Measurements from ENCODE around the gene CTSK. TPM values are rescaled to one million over a fixed set of nuclear protein-coding genes. Genes with fewer than 3 reads are reported as not detected.
"Not testable (repeated sequence)": the region's sequence is repeated elsewhere in the genome, so short reads cannot be mapped to it uniquely, and the experiment has no call there.

The CTSK gene
- total RNA-seq, 1 donor from 2014 or later: 55.3 TPM

- peaks cover 23 to 36% (median 24%) of the 10 kb centered on the region in 3 donors for H3K36me3 ChIP-seq (ENCODE audit: control insufficient read depth in 3 of 3, insufficient read depth in 3 of 3, low read length in 3 of 3)
These were observed 786 bp upstream of the CTSK start for GRCh38 chr1:150808846-150809245.

GRCh38 chr1:150807249-150808023, 624 bp downstream of the CTSK start:
- Histone ChIP-seq H3K4me1 (ENCODE audit: control insufficient read depth in 3 of 3, insufficient read depth in 3 of 3, low read length in 3 of 3) (no peaks in the 10 kb centered on the region), H3K36me3 (ENCODE audit: control insufficient read depth in 3 of 3, insufficient read depth in 3 of 3, low read length in 3 of 3) (peaks cover 11 to 24% (median 13%) of the 10 kb centered on the region in 3 donors), H3K9me3 (ENCODE audit: control insufficient read depth in 3 of 3, low read length in 3 of 3) (no peaks in the 10 kb centered on the region), H3K27ac (ENCODE audit: low read depth, low read length) (no peak overlapping the region), H3K27me3 (ENCODE audit: control insufficient read depth in 3 of 3, insufficient read depth in 3 of 3, low read length in 3 of 3) (no peaks in the 10 kb centered on the region), H3K9ac (ENCODE audit: low read depth in 1 of 3, low read length in 3 of 3) (peak overlapping the region in 1 of 3 donors; percentile 10), H3K4me3 (ENCODE audit: low read length in 3 of 3) (peak overlapping the region; percentile 17 to 72 (median 38))

More at GRCh38 chr1:150808846-150809245, 786 bp upstream of the CTSK start:
- H3K4me3 ChIP-seq (ENCODE audit: low read length in 3 of 3): no peak overlapping the region
- no peaks in the 10 kb centered on the region for H3K4me1 ChIP-seq (ENCODE audit: control insufficient read depth in 3 of 3, insufficient read depth in 3 of 3, low read length in 3 of 3)
- no peak overlapping the region for H3K9ac ChIP-seq (ENCODE audit: low read depth in 1 of 3, low read length in 3 of 3)
- H3K27ac ChIP-seq (ENCODE audit: low read depth, low read length): peak overlapping the region; percentile 25
- H3K9me3 ChIP-seq (ENCODE audit: control insufficient read depth in 3 of 3, low read length in 3 of 3): no peaks in the 10 kb centered on the region
- no peaks in the 10 kb centered on the region for H3K27me3 ChIP-seq (ENCODE audit: control insufficient read depth in 3 of 3, insufficient read depth in 3 of 3, low read length in 3 of 3)

GRCh38 chr1:150805899-150806298, 2.2 kb downstream of the CTSK start:
- Histone ChIP-seq H3K27ac (ENCODE audit: low read depth, low read length) (no peak overlapping the region), H3K36me3 (ENCODE audit: control insufficient read depth in 3 of 3, insufficient read depth in 3 of 3, low read length in 3 of 3) (peaks cover 0 to 9% (median 0%) of the 10 kb centered on the region in 3 donors), H3K4me3 (ENCODE audit: low read length in 3 of 3) (no peak overlapping the region), H3K9me3 (ENCODE audit: control insufficient read depth in 3 of 3, low read length in 3 of 3) (no peaks in the 10 kb centered on the region), H3K27me3 (ENCODE audit: control insufficient read depth in 3 of 3, insufficient read depth in 3 of 3, low read length in 3 of 3) (no peaks in the 10 kb centered on the region), H3K4me1 (ENCODE audit: control insufficient read depth in 3 of 3, insufficient read depth in 3 of 3, low read length in 3 of 3) (no peaks in the 10 kb centered on the region), H3K9ac (ENCODE audit: low read depth in 1 of 3, low read length in 3 of 3) (no peak overlapping the region)

- no peaks in the 10 kb centered on the region for H3K27me3 ChIP-seq (ENCODE audit: control insufficient read depth in 3 of 3, insufficient read depth in 3 of 3, low read length in 3 of 3)
- no peak overlapping the region for H3K9ac ChIP-seq (ENCODE audit: low read depth in 1 of 3, low read length in 3 of 3)
- no peak overlapping the region for H3K4me3 ChIP-seq (ENCODE audit: low read length in 3 of 3)
- no peaks in the 10 kb centered on the region for H3K4me1 ChIP-seq (ENCODE audit: control insufficient read depth in 3 of 3, insufficient read depth in 3 of 3, low read length in 3 of 3)
- H3K36me3 ChIP-seq (ENCODE audit: control insufficient read depth in 3 of 3, insufficient read depth in 3 of 3, low read length in 3 of 3): peaks cover 0 to 3% (median under 1%) of the 10 kb centered on the region in 3 donors
- H3K9me3 ChIP-seq (ENCODE audit: control insufficient read depth in 3 of 3, low read length in 3 of 3): no peaks in the 10 kb centered on the region
- H3K27ac ChIP-seq (ENCODE audit: low read depth, low read length): no peak overlapping the region
These were observed 3.4 kb downstream of the CTSK start for GRCh38 chr1:150804671-150805070.

- no peaks in the 10 kb centered on the region for H3K27me3 ChIP-seq (ENCODE audit: control insufficient read depth in 3 of 3, insufficient read depth in 3 of 3, low read length in 3 of 3)
- H3K4me3 ChIP-seq (ENCODE audit: low read length in 3 of 3): no peak overlapping the region
- no peak overlapping the region for H3K27ac ChIP-seq (ENCODE audit: low read depth, low read length)
- no peaks in the 10 kb centered on the region for H3K4me1 ChIP-seq (ENCODE audit: control insufficient read depth in 3 of 3, insufficient read depth in 3 of 3, low read length in 3 of 3)
- H3K36me3 ChIP-seq (ENCODE audit: control insufficient read depth in 3 of 3, insufficient read depth in 3 of 3, low read length in 3 of 3): peaks cover 19 to 33% (median 30%) of the 10 kb centered on the region in 3 donors
- H3K9me3 ChIP-seq (ENCODE audit: control insufficient read depth in 3 of 3, low read length in 3 of 3): no peaks in the 10 kb centered on the region
- H3K9ac ChIP-seq (ENCODE audit: low read depth in 1 of 3, low read length in 3 of 3): no peak overlapping the region
These were observed 9.0 kb downstream of the CTSK start for GRCh38 chr1:150799089-150799488.

GRCh38 chr1:150798525-150798924, 9.5 kb downstream of the CTSK start:
- Histone ChIP-seq H3K9ac (ENCODE audit: low read depth in 1 of 3, low read length in 3 of 3) (no peak overlapping the region), H3K4me3 (ENCODE audit: low read length in 3 of 3) (no peak overlapping the region), H3K27ac (ENCODE audit: low read depth, low read length) (no peak overlapping the region), H3K36me3 (ENCODE audit: control insufficient read depth in 3 of 3, insufficient read depth in 3 of 3, low read length in 3 of 3) (peaks cover 19 to 30% (median 30%) of the 10 kb centered on the region in 3 donors), H3K27me3 (ENCODE audit: control insufficient read depth in 3 of 3, insufficient read depth in 3 of 3, low read length in 3 of 3) (no peaks in the 10 kb centered on the region), H3K4me1 (ENCODE audit: control insufficient read depth in 3 of 3, insufficient read depth in 3 of 3, low read length in 3 of 3) (no peaks in the 10 kb centered on the region), H3K9me3 (ENCODE audit: control insufficient read depth in 3 of 3, low read length in 3 of 3) (no peaks in the 10 kb centered on the region)

- Histone ChIP-seq H3K27ac (ENCODE audit: low read depth, low read length) (no peak overlapping the region), H3K4me3 (ENCODE audit: low read length in 3 of 3) (no peak overlapping the region), H3K9ac (ENCODE audit: low read depth in 1 of 3, low read length in 3 of 3) (no peak overlapping the region), H3K36me3 (ENCODE audit: control insufficient read depth in 3 of 3, insufficient read depth in 3 of 3, low read length in 3 of 3) (peaks cover 19 to 30% (median 30%) of the 10 kb centered on the region in 3 donors), H3K27me3 (ENCODE audit: control insufficient read depth in 3 of 3, insufficient read depth in 3 of 3, low read length in 3 of 3) (no peaks in the 10 kb centered on the region), H3K9me3 (ENCODE audit: control insufficient read depth in 3 of 3, low read length in 3 of 3) (no peaks in the 10 kb centered on the region), H3K4me1 (ENCODE audit: control insufficient read depth in 3 of 3, insufficient read depth in 3 of 3, low read length in 3 of 3) (no peaks in the 10 kb centered on the region)
These were observed 11.7 kb downstream of the CTSK start for GRCh38 chr1:150796374-150796773.

- not testable (repeated sequence) for H3K4me3 ChIP-seq (ENCODE audit: low read length in 3 of 3); H3K9me3 ChIP-seq (ENCODE audit: control insufficient read depth in 3 of 3, low read length in 3 of 3); H3K9ac ChIP-seq (ENCODE audit: low read depth in 1 of 3, low read length in 3 of 3); H3K27ac ChIP-seq (ENCODE audit: low read depth, low read length); H3K27me3 ChIP-seq (ENCODE audit: control insufficient read depth in 3 of 3, insufficient read depth in 3 of 3, low read length in 3 of 3); H3K4me1 ChIP-seq (ENCODE audit: control insufficient read depth in 3 of 3, insufficient read depth in 3 of 3, low read length in 3 of 3)
- H3K36me3 ChIP-seq (ENCODE audit: control insufficient read depth in 3 of 3, insufficient read depth in 3 of 3, low read length in 3 of 3): peaks cover 13 to 22% (median 22%) of the 10 kb centered on the region in 3 donors
These were observed 14.3 kb downstream of the CTSK start for GRCh38 chr1:150793778-150794177.

- no peak overlapping the region for H3K4me3 ChIP-seq (ENCODE audit: low read length in 3 of 3)
- H3K9me3 ChIP-seq (ENCODE audit: control insufficient read depth in 3 of 3, low read length in 3 of 3): no peaks in the 10 kb centered on the region
- H3K4me1 ChIP-seq (ENCODE audit: control insufficient read depth in 3 of 3, insufficient read depth in 3 of 3, low read length in 3 of 3): no peaks in the 10 kb centered on the region
- no peaks in the 10 kb centered on the region for H3K27me3 ChIP-seq (ENCODE audit: control insufficient read depth in 3 of 3, insufficient read depth in 3 of 3, low read length in 3 of 3)
- H3K9ac ChIP-seq (ENCODE audit: low read depth in 1 of 3, low read length in 3 of 3): no peak overlapping the region
- H3K27ac ChIP-seq (ENCODE audit: low read depth, low read length): no peak overlapping the region
- peaks cover 9 to 16% (median 16%) of the 10 kb centered on the region in 3 donors for H3K36me3 ChIP-seq (ENCODE audit: control insufficient read depth in 3 of 3, insufficient read depth in 3 of 3, low read length in 3 of 3)
These were observed 14.8 kb downstream of the CTSK start for GRCh38 chr1:150793221-150793620.

GRCh38 chr1:150791585-150791984, 16.5 kb downstream of the CTSK start:
- Histone ChIP-seq H3K27me3 (ENCODE audit: control insufficient read depth in 3 of 3, insufficient read depth in 3 of 3, low read length in 3 of 3) (no peaks in the 10 kb centered on the region), H3K4me3 (ENCODE audit: low read length in 3 of 3) (no peak overlapping the region), H3K27ac (ENCODE audit: low read depth, low read length) (no peak overlapping the region)

More at GRCh38 chr1:150791585-150791984, 16.5 kb downstream of the CTSK start:
- H3K36me3 ChIP-seq (ENCODE audit: control insufficient read depth in 3 of 3, insufficient read depth in 3 of 3, low read length in 3 of 3): peaks cover 3 to 10% (median 8%) of the 10 kb centered on the region in 3 donors
- H3K9me3 ChIP-seq (ENCODE audit: control insufficient read depth in 3 of 3, low read length in 3 of 3): no peaks in the 10 kb centered on the region
- no peak overlapping the region for H3K9ac ChIP-seq (ENCODE audit: low read depth in 1 of 3, low read length in 3 of 3)
- H3K4me1 ChIP-seq (ENCODE audit: control insufficient read depth in 3 of 3, insufficient read depth in 3 of 3, low read length in 3 of 3): no peaks in the 10 kb centered on the region

All from skeletal muscle tissue (tissue), 4 donors.